ENCODE results near the gene RPS24.

- TF ChIP-seq CTCF (conservative IDR thresholded peaks at IDR 0.05; ENCODE audit: low read depth in 2 of 2) (no peak), POLR2AphosphoS5 (IDR thresholded peaks at IDR 0.05; ENCODE audit: low read depth) (no peak), NANOG (IDR thresholded peaks at IDR 0.05; ENCODE audit: borderline replicate concordance) (no peak), EZH2 (IDR thresholded peaks at IDR 0.05; ENCODE audit: low read depth, unreplicated experiment) (no peak), REST (IDR thresholded peaks at IDR 0.05; ENCODE audit: unreplicated experiment) (no peak), JUNB (IDR thresholded peaks at IDR 0.05; ENCODE audit: unreplicated experiment) (no peak), CREB1 (CRISPR knock-in tag; IDR thresholded peaks at IDR 0.05; ENCODE audit: low read depth) (no peak), ZNF114 (CRISPR knock-in tag; IDR thresholded peaks at IDR 0.05) (no peak), ZNF331 (CRISPR knock-in tag; IDR thresholded peaks at IDR 0.05; ENCODE audit: low read depth) (no peak), EZH2phosphoT487 (IDR thresholded peaks at IDR 0.05; ENCODE audit: unreplicated experiment) (no peak), ETS1 (IDR thresholded peaks at IDR 0.05) (no peak)
Measured at GRCh38 chr10:78000956-78001472, 32.6 kb upstream of the RPS24 start.
